ENCODE results near the gene KISS1R.

KISS1R gene

GRCh38 chr19:900302-901111 lies 16.6 kb upstream of the KISS1R start:
- DNase-seq, result no peak

- no peak for DNase-seq
Measured at GRCh38 chr19:901216-902092, 15.7 kb upstream of the KISS1R start.

GRCh38 chr19:902093-902370 lies 15.1 kb upstream of the KISS1R start:
- no peak for DNase-seq

GRCh38 chr19:902446-903226 lies 14.5 kb upstream of the KISS1R start:
- no peak for DNase-seq

- no peak for DNase-seq
Measured at GRCh38 chr19:903266-903797, 13.8 kb upstream of the KISS1R start.

GRCh38 chr19:904545-904944 lies 12.6 kb upstream of the KISS1R start:
- no peak for DNase-seq

- DNase-seq, result no peak
Measured at GRCh38 chr19:906480-906879, 10.7 kb upstream of the KISS1R start.

GRCh38 chr19:907183-907853 lies 9.8 kb upstream of the KISS1R start:
- DNase-seq, result no peak

- no peak for DNase-seq
Measured at GRCh38 chr19:911197-912033, 5.7 kb upstream of the KISS1R start.

- DNase-seq, result no peak
Measured at GRCh38 chr19:912181-913079, 4.7 kb upstream of the KISS1R start.

GRCh38 chr19:913080-913748 lies 3.9 kb upstream of the KISS1R start, which contains the start of gene R3HDM4:
TSS of gene R3HDM4 (minus strand) at chr19:913219. CDS start at chr19:913157, 62 bp downstream.
- no peak for DNase-seq

- DNase-seq, result no peak
Measured at GRCh38 chr19:916645-917322, 349 bp upstream of the KISS1R start.

GRCh38 chr19:918152-918437 lies 962 bp downstream of the KISS1R start:
- DNase-seq, result no peak

GRCh38 chr19:918481-919198 lies 1.5 kb downstream of the KISS1R start:
- DNase-seq, result no peak

GRCh38 chr19:919199-920050 lies 2.3 kb downstream of the KISS1R start:
- DNase-seq, result no peak

- no peak for DNase-seq
Measured at GRCh38 chr19:920051-920864, 3.1 kb downstream of the KISS1R start.

GRCh38 chr19:924553-925086 lies 7.5 kb downstream of the KISS1R start:
- DNase-seq, result no peak
